H1 (cell line): ENCODE measurements around the gene GIPC1. TPM values are rescaled to one million over a fixed set of nuclear protein-coding genes. Genes with fewer than 3 reads are reported as not detected.

Source experiments
- polyA plus RNA-seq, 7 experiments: library from polyadenylated mRNA; depleted of rRNA in 3 of 7; stranded (reverse) in 5 of 7; unstranded in 2 of 7; fragments of >200 nt in 5 of 7; fragments of 200-250 nt in 2 of 7; gene quantifications; 1 replicate in 5 of 7; 2 replicates in 1 of 7; 4 replicates in 1 of 7; pipeline versions ENCODE4 v1.2.1 to v1.2.3, GENCODE V29; 2011 to 2013; ENCODE audit warnings: missing spikeins in 2 of 7, mixed read lengths in 2 of 7
- total RNA-seq: library from RNA; stranded (reverse); fragmentation: NEBNext Ultra II Directional; extraction: Animal tissue kit (Norgen Biotek cat#: 25700); gene quantifications from 2 replicates; pipeline ENCODE4 v1.2.1, GENCODE V29; 2021
- TF ChIP-seq, protein P1 (sequence below), 3 experiments: IDR thresholded peaks; 1 replicate in 2 of 3; 2 replicates in 1 of 3; pipeline versions ENCODE4 v1.5.1 to v1.6.1; 2011; ENCODE audit warnings: low read length in 3 of 3, mild to moderate bottlenecking in 3 of 3, inconsistent platforms in 2 of 3, low read depth in 1 of 3, moderate library complexity in 1 of 3; ENCODE audit not compliant: insufficient read depth in 1 of 3; ENCODE audit errors: control extremely low read depth in 1 of 3

The GIPC1 gene
- total and polyA plus RNA-seq, 2 of the 8 experiments (the other 6 are each of a cell fraction or from before 2014, with no cell fraction given), result 65.6 to 72.0 TPM

- TF ChIP-seq, protein P1, sequence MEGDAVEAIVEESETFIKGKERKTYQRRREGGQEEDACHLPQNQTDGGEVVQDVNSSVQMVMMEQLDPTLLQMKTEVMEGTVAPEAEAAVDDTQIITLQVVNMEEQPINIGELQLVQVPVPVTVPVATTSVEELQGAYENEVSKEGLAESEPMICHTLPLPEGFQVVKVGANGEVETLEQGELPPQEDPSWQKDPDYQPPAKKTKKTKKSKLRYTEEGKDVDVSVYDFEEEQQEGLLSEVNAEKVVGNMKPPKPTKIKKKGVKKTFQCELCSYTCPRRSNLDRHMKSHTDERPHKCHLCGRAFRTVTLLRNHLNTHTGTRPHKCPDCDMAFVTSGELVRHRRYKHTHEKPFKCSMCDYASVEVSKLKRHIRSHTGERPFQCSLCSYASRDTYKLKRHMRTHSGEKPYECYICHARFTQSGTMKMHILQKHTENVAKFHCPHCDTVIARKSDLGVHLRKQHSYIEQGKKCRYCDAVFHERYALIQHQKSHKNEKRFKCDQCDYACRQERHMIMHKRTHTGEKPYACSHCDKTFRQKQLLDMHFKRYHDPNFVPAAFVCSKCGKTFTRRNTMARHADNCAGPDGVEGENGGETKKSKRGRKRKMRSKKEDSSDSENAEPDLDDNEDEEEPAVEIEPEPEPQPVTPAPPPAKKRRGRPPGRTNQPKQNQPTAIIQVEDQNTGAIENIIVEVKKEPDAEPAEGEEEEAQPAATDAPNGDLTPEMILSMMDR (IDR thresholded peaks at IDR 0.05; ENCODE audit: control extremely low read depth in 1 of 3, insufficient read depth in 1 of 3, low read depth in 1 of 3, low read length in 3 of 3), result no peak
Observed at GRCh38 chr19:14503285-14503684, 7.4 kb upstream of the GIPC1 start (continued).
